Germinal center (tissue), 1 donor: ENCODE data around the gene ACAD11.

ENCODE experiments used
- DNase-seq: peaks from one replicate; pipeline ENCODE4 v3.0.0; 2012; ENCODE audit warnings: mixed read lengths, low spot score

Gene ACAD11

DNA sequence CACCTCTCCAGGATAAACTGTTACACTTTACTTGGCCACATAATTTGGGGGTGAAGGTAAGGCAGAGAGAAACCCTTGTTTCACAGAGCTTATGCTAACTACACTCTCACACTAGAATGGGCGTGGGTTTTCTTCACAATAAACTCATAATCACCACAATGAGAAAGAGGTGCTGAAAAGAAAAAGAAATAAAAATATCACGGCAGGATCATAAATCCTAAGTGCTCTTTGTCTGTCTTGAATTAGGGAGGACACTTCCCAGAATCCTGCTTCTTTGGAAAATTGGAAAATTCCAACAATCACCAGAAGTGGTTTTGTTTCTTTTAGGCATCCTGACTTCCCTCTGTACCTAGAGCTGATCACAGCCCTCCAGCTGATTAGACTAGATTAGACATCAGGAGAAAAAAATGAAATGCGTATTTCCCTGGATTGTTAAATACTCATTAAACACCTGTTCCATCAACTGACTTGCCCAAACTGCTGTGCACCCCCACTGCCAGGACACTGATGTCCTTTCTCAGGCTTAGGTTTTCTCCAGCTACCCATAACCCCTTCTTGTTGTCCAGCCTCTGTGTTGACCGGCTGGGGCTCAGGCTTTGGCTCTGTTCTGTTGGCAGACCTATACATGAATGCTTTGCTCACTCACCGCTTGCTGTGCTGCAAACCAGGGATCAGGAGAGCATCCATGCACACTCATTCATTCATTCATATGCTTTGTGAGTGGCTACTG lies 104.1 kb downstream of the ACAD11 start:
- DNase-seq, result no peak

DNA sequence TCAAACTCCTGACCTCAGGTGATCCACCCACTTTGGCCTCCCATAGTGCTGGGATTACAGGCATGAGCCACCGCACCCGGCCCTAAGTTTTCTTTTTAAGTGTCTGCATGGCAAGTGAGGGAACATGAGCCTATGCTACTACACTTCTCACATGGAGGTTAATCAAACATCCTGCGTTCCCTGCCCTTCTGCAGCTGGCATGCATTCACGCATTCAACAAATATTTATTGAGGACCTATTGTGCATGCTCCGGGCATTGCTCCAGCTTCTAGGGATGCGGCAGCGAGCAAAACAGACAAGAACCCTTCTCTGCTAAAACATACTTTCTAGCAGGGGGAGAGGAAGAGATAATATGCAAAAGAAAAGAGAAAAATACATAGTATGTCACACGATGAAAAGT lies 105.2 kb downstream of the ACAD11 start:
- no peak for DNase-seq

DNA sequence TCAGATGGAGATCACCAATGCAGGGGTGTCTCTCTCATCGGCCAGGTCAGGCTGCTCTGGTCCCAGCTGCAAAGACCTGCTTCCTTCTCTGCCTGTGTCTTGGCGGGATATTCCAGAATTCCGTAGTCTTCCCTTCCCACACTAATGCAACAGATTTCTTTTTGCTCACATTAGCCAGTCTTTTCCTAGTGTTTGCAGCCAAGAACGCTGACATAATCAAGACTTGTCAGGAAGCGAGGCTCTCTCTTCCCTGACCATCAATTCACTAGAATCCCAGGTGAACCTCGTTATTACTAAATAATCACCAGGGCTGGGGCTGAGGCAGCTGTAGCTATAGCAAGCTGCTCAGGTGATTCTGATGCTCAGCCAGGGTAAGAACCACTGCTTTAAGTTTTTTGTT lies 105.8 kb downstream of the ACAD11 start:
- DNase-seq, result no peak

DNA sequence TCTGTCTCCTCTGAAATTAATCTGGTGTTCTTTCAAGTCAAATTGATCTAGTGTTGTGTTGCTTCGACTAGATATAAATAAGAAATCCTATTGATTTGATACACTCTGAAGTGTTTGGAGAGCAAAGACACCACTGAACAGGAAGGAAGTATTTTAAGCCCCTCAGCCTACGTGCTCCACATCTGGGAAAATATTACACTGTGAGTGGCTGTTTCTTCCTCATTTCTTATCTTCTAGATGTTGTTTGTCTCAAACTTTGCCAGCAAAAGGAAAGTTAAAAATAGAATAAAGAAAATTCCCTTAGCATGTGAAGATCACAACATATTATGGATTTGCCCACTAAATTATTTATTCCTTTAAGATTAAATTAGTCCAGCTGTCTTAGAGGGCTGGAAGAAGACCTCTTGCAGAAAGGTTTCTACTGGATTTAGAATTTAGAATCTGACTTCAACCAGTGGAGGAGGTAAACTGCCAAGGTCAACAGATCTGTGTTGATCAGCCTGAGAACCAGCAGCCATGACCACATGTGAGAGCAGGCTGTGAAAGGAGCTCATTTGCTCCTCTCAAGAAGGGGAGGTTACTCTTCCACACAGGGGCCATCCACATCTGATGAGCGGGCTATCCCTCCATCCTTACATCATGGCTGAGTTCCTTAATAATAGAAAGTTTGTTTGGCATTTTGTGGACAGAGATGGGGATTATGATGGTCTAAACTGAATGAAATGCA lies 108.9 kb downstream of the ACAD11 start:
- no peak for DNase-seq

DNA sequence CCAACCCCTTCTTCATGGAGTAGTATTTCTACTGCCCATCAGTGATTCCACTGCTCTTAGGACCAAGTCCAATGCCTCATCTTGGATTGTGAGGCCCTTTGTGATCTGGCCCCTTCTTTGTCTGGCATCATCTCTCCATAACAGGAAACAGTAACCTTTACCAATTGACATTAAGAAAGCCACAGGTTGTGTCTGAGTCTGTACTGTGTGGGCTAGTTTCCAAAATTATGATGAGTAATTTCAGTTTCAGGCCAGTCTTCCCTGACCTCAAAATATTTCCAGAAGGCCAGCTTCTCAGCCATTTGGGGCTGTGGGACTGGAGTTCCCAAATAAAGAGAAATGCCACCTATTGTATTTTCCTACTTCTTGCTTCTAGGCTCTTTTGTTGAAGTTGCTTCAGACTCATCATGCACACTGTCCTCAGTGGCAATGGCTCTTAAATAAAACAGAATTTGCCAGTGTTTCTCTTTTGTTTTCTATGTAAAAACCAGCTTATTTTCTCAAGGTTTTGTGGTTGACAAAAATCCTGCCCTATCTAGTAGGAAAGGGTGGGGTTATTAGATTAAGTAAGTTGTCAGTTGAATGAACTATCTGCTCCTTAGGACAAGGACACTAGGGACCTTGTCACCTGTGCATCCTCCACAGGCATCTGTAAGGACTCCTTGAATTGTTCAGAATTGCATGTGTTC lies 109.6 kb downstream of the ACAD11 start:
- no peak for DNase-seq

DNA sequence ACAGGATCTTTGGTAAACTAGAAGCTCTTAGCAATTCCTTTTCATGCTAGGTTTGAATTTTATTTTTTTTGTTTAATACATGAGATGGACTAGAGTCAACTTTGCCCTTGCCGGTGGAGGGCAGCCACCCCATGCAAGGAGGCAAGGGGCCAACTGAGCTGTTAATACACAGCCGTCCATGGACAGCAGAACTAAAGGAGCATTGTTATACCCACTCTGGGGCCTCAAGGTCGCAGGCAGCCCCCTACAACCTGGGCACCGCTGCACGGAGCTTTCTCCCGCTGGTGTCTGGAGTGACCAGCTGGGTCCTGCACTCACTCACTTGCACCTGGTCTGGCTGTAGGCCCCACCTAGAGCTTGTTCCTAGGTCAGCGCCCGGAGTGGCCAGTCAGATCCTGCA lies 110.4 kb downstream of the ACAD11 start:
- DNase-seq, result no peak

DNA sequence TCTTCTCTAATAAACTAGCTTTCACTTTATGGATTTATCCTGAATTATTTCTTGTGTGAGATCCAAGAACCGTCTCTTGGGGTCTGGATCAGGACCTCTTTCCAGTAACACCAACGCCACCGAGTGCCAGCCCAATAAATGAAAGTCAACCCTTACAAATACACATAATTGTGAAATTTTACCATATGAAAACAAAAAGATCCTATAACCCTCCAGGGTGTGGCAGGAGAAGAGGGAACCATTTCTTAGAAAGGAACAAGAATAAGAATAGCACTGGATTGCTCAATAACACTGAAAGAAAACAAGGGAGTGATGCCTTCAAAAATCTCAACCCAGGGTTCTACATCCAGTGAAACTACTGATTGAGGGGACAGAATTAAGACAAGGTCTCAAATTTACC lies 114.1 kb downstream of the ACAD11 start:
- no peak for DNase-seq

DNA sequence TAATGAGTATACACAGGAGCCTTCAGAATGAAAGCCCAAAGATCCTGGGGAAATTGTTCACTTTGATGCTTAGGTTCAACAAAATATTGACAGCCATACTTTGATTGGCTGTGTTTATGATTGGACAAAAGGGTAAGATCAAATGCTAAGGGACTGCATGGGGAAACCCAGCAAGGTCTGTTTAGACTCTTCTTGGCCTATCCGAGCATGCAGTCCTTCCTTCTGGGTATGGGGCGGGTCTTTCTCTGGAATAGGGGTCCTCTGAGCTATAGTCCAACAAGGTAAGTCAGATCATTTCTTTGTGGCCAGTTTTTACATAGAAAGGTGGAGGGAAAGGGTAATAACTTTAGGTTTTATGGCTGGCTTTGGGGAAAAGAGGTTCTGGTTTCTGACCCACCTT lies 115.5 kb downstream of the ACAD11 start:
- no peak for DNase-seq

DNA sequence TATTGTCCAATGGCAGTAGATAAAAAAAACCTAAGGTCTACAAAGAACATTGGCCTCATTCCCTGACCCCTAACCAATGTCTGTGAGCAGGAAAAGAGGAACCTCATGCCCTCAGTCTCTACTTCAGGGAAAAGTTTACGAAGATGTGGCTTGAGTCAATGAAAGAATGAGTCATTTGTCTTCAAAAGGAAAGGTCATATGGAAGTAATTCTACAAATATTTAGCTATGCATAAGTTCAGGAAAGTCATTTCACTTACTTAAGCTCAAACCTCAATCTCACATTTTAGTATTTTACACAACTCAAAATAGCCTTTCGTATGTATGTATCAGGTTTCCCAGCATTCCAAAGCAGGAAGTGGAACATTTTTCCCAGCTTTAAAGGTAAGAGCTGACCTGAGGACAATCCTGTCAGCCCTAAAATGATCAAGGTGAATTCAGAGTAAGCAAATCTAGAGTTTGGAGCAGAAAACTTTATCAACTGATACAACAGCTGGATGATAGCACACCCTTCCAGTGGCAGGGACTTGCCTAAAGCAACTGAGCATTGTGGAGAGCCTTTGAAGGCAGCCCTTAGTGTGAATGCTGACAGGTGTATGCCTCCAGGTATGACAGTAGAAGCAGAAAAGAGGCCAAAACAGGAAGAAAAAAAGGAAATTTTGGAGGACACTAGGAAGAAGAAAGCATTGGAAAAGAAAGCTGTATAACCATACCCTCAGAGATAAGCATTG lies 116.4 kb downstream of the ACAD11 start:
- DNase-seq, result no peak

DNA sequence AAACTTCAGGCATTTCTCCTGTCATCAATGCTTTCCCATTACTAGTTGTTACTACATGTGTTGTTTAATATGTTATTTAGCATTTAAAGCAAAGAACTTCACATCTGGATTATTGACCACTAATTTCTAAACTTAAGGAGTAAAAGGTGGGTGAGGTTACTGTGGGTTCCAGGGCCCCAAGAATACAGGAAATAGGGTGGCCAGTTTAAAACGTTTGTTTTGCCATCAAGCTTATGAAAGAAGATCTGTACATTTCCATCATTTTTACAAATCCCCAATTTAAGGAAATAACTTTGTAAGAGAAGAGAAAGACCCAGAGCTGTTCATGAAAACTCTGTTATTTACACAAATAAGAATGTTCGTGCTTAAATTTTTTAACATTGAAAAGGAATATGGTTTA lies 117.0 kb downstream of the ACAD11 start:
- no peak for DNase-seq

DNA sequence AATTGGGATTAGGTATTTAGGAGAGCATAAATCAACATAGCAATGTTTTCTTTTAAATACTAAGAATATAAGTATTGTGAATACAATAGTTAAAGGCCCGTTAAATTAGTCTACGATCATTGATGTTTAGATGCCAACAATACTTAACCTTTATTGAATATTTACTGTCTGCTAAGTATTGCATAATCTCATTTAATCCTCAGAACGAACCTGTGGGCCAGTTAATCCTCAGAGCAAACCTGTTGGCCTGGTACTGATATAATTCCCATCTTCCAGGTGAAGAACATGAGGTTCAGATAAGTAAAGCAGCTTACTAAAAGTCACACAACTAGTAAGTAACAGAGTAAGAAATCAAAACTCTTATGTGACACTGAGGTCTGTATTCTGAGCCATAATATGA lies 119.9 kb downstream of the ACAD11 start:
- no peak for DNase-seq

DNA sequence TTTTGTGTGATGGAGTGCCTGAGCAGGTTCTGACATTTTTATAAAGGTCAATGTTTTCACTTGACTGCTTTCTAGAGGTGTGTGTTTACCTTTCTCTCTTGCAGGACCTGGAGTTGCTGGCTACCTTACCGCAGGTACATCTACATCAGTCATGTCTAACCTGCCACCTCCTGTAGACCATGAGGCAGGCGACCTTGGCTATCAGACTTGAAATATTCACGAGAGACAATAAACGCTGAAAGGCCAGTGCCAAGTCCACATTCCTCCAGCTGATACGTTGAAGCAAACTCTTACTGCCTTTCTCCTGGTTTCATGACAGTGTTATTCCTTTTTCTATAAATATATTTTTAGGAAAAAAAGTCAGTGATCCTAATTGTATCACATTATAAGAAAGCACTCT lies 121.5 kb downstream of the ACAD11 start:
- no peak for DNase-seq

DNA sequence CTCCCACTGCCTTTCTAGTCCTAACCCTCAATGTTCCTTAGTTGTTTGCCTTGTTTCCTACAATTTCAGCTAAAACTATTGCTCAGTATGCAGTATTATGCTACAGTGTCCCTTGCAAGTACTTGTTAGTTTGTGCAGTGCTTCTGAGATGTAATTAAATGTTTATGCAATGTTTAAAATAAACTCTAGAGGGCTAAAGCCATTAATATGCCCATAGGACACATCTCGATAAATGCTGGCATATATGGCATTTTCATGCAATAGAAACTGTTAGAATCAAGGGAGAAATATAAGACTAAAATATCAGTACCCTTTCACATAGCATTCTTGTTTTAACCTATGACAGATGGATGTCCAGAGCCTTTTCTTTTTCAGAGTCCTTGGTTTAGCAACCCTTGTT lies 122.3 kb downstream of the ACAD11 start:
- no peak for DNase-seq

DNA sequence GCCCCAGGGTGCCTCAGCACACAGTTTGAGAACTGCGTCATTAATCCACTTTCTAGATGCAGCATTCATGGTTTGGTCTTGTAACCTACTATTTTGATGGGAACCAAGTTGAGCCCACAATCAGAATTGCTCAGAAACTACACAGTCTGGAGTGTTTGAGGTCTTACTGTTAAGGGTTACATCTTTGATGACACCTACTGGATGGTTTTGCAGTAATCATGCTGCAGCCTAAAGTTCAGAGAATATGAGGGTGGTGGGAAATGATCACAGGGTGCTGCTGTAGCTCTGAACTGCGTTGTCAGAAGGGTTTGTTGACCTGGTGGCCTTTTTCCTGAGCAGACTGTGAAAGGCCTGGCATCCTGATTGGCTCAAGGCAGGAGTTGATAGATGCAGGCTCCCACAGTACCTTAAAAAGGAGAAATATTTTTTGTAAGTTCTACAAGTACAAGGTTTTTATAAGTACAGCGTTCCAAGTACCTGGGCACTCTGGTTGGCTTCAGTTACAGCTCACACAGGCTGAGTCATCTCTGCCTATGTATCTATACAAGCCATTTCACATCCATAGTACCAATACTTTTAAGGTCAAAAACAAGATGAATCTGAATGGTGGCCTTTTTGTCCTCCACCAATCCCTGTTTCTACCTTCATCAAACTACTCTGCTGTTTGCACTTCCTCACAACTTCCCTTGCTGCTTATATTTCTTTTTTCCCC lies 123.0 kb downstream of the ACAD11 start:
- DNase-seq, result no peak

DNA sequence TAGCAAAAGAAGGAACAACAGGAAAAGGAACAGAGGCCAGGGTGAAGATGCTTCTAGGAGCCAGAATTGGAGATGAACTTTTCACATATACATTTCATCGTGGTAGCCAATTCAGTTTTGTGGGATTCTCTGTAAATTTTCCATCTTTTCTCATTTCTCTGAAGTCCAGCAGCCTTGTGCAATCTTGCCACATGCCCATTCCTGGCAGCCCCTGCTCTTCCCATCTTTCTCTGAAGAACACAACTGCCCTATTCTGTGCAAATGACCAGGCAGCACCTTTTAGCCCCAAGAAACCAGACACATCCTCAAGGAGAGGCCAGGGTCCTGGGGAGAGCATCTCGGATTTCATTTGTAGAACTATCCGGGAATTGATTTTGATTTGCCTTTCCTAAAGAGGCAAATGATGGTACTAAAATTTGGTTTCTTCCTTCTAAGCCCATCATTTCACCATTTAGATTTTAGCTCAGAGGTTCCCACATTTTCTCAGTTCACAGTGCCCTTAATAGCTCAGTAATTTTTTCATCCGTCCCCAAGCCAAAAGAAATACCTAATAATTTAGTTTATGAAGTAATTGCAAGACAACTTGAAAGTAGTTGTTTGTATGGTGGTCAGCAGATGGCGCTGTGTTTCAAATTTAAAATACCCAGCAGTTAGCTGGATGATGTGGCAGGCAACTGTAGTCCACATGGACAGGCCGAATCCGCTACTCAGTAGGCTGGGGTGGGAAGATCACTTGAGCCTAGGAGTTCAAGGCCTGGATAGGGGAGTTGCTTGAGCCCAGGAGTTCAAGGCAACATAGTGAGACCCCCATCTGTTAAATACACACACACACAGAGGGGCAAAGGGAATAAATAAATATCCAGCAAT lies 123.8 kb downstream of the ACAD11 start:
- peak; percentile 32 for DNase-seq

DNA sequence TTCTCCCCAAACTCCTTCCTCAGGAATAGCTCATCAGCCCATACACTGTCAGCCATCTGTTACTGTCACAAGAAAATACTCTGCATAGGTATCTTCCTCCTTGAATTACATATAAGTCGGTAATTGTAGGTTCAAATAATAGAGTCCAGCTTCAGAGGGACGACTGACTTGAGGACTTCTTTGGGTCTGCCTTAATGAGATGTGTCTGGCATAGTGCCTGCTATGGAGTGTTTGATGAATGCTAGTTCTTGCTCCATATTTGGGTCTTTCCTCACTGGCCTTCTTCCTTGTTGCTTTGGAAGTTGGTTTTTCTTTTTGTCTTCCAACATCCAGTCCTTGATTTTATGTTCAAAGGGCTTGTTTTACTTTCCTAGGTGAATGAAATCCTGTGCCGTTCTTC lies 129.0 kb downstream of the ACAD11 start:
- DNase-seq, result no peak

DNA sequence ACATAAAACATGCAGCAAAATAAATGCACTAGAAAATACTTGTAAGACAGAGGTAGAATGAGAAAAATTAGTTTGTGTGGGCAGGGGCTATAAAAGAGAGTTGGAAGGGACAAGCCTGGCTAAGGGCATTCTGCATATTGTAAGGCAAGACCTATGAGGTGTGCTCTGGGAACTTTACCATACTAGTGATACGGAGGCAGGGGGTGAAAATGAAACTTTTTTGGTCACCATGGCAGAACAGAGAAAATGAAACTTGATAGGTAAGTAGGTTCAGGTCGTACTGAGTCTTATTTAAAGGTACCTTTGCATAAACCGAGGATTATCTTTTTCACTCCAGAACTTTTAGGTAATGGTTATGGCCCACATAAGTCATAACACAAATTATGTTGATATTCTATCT lies 137.3 kb downstream of the ACAD11 start:
- no peak for DNase-seq

DNA sequence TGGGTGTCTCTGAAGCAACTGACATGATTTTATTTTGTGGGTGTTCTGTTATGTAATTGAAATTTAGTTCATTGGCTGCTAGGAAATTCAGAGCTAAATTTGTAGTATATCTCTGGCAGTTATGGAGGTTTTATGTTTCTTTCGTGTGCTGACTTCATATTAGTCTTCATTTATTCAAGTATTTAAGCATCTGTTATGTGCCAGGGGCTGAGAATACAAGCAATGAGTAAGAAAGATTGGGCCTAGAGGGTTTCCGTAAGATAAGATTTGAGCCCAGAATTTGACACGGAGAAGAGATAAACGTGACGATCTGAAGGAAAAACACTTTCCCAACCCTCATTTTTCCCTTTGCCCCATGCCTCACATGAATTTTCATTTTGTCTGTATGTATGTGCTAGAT lies 137.7 kb downstream of the ACAD11 start:
- no peak for DNase-seq

DNA sequence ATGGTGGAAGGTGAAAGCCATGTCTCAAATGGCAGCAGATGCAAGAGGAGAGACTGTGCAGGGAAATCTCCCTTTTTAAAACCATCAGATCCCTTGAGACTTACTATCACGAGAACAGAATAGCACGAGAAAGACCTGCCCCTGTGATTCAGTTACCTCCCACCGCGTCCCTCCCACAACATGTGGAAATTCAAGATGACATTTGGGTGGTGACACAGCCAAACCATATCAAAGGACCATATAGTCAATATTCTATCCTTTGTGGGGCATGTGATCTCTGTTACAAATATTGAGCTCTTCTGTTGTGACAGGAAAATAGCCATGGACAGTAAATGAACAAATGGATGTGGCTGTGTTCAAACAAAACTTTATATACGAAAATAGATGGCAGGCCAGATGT lies 139.7 kb downstream of the ACAD11 start:
- DNase-seq, result no peak

DNA sequence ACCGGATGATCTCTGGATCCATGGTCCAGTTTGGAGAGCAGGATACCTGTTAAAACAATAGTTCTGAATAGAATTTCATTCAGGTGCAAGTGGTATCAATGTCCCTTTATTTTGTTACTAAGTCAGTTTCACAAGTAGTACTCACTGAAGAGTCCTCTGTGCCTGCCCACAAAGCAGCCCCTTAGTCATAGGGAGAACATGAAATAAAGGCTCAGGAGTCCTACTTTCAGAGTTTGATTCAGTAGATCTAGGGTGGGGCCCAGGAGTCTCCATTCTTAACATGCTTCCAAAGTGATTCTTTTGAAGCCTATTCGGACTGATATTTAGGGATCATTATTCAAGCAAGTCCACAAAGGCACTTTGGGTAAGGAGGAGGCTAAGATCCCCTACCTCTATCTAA lies 142.3 kb downstream of the ACAD11 start:
- DNase-seq, result no peak

DNA sequence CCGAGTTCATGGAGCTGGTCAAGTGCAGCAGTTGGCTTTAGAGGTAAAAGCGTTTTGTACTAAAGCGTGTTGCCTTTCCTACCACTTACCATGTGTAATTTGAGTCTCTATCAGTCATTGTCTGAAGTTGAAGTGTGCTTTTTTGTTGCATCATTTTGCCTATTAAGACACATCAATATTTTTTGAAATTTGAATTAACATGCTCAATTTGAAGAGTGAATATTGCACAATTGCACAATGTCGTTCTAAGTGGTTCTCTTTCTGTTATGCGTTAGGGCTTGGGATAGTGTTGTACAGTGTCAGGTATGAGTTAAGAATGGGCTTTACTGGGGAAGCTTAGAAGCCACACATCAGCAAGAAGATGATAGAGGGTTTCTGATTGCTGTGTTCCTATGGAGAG lies 146.6 kb downstream of the ACAD11 start:
- DNase-seq, result no peak
